Esophagus muscularis mucosa (tissue), 3 donors: ENCODE results near the gene FAT3.

Experiments
- POLR2A ChIP-seq: fragments of 450-650 bp; IDR thresholded peaks from one replicate; pipeline ENCODE4 v1.6.1; 2017; ENCODE audit warnings: antibody characterized with exemption, moderate library complexity, mild to moderate bottlenecking, low read depth
- TF ChIP-seq, protein P1 (sequence below), 3 experiments: fragments of 200-600 bp in 2 of 3; fragments of 450-650 bp in 1 of 3; sonication (generic) in 2 of 3; IDR thresholded peaks; one replicate each; pipeline ENCODE4 v1.5.1; 2017 to 2019; ENCODE audit warnings: antibody characterized with exemption in 3 of 3, mild to moderate bottlenecking in 2 of 3, moderate library complexity in 1 of 3

DNA sequence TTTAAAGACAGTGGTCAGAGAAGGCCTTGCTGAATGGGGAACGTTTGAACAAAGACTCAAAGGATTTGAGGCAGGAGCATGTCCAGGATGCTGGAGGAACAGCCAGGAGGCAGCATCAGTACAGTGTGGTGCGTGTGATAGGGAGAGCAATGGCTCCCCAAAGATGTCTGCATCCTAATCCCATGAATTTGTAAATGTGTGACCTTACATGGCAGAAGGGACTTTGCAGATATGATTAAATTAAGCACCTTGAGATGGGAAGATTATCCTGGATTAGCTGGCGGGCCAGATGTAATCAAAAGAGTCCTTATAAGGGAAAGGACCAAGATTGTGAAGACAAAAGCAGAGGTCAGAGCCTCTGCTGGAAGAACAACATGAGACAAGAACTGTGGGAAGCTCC lies 24.6 kb upstream of the FAT3 start:
- no peak for TF ChIP-seq POLR2A
- TF ChIP-seq, protein P1, sequence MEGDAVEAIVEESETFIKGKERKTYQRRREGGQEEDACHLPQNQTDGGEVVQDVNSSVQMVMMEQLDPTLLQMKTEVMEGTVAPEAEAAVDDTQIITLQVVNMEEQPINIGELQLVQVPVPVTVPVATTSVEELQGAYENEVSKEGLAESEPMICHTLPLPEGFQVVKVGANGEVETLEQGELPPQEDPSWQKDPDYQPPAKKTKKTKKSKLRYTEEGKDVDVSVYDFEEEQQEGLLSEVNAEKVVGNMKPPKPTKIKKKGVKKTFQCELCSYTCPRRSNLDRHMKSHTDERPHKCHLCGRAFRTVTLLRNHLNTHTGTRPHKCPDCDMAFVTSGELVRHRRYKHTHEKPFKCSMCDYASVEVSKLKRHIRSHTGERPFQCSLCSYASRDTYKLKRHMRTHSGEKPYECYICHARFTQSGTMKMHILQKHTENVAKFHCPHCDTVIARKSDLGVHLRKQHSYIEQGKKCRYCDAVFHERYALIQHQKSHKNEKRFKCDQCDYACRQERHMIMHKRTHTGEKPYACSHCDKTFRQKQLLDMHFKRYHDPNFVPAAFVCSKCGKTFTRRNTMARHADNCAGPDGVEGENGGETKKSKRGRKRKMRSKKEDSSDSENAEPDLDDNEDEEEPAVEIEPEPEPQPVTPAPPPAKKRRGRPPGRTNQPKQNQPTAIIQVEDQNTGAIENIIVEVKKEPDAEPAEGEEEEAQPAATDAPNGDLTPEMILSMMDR (IDR thresholded peaks at IDR 0.05): no peak
